ENCODE results near the gene CORO6.
A peak's percentile ranks its signal among the peaks of the same experiment; 100 is the strongest.

CORO6 gene

DNA sequence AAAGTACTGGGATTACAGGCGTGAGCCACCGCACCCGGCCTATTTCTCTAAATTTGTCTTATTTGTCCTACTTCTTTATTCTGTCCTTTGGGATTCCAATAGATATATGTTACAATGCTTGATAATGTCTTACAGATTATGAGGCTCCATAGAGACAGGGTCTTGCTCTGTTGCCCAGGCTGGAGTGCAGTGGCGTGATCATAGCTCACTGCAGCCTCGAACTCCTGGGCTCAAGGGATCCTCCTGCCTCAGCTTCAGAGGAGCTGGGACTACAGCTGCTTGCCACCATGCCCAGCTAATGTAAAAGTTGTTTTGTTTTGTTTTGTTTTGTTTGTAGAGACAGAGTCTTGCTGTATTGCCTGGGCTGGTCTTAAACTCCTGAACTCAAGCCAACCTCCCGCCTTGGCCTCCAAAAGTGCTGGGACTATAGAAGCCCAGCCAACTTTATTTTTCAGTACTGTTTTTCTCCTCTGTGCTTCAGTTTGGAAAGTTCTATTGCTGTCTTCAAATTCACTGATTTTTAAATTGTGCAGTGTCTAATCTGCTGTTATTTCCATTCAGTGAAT is 19.5 kb downstream of the CORO6 start:
- no peak for DNase-seq
- H3K4me3 ChIP-seq (ENCODE audit: insufficient read depth, low read depth, low read length, poor library complexity, severe bottlenecking), result no peak overlapping the region
- H3K4me1 ChIP-seq (ENCODE audit: control insufficient read depth, insufficient read depth, low read length, poor library complexity, severe bottlenecking), result no peaks in the 10 kb centered on the region
- no peaks in the 10 kb centered on the region for H3K9me3 ChIP-seq (ENCODE audit: control insufficient read depth, low read length)
- H3K27ac ChIP-seq (ENCODE audit: insufficient read depth, low read length, poor library complexity, severe bottlenecking), result no peak overlapping the region
- no peaks in the 10 kb centered on the region for H3K27me3 ChIP-seq (replicated peaks; ENCODE audit: control insufficient read depth, insufficient read depth, low read length, poor library complexity, severe bottlenecking)
- no peaks in the 10 kb centered on the region for H3K36me3 ChIP-seq (ENCODE audit: control insufficient read depth, insufficient read depth, low read length)

DNA sequence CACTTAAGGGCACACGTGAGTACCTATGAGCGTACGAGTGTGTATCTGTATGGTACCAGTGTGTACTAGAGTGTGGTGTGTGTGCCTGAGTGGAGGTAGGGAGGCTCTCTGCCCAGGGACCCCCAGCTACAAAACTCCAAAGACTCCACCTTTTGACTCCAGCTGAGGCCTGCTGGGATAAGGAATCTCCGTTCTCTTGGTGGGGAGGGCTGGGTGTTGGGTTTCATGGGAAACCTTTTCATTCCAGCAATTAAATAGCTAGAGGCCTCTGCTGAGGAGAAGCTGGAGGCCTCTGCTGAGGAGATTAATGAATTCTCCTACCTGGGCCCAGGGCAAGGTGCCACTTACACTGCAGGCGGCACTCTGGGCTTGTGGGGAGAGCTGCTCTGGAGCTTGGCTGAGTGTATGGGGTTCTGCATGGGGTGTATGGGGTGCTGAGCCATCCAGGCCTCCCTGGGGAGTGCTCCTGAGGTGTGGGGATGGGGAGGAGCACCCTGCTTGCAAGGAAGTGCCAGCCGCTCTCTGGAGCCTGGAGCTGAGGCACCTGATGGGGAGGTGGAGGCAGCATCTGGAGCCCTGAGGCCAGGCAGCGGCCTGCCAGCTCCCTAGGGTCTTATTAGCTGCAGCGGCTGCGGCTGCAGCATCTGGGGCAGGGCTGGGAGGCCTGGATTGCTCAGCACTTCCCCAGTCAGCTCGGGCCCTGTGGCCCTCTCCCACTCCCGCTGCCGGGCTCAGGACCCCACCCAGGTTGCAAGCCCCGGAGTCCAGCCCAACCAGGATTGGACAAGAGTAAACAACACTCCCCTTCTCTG is 25.1 kb downstream of the CORO6 start:
- H3K27me3 ChIP-seq (replicated peaks; ENCODE audit: control insufficient read depth, insufficient read depth, low read length, poor library complexity, severe bottlenecking), result no peaks in the 10 kb centered on the region
- H3K27ac ChIP-seq (ENCODE audit: insufficient read depth, low read length, poor library complexity, severe bottlenecking), result no peak overlapping the region
- no peak overlapping the region for H3K4me3 ChIP-seq (ENCODE audit: insufficient read depth, low read depth, low read length, poor library complexity, severe bottlenecking)
- no peaks in the 10 kb centered on the region for H3K36me3 ChIP-seq (ENCODE audit: control insufficient read depth, insufficient read depth, low read length)
- H3K4me1 ChIP-seq (ENCODE audit: control insufficient read depth, insufficient read depth, low read length, poor library complexity, severe bottlenecking), result peaks cover 5% of the 10 kb centered on the region
- H3K9me3 ChIP-seq (ENCODE audit: control insufficient read depth, low read length), result no peaks in the 10 kb centered on the region
- DNase-seq, result no peak

DNA sequence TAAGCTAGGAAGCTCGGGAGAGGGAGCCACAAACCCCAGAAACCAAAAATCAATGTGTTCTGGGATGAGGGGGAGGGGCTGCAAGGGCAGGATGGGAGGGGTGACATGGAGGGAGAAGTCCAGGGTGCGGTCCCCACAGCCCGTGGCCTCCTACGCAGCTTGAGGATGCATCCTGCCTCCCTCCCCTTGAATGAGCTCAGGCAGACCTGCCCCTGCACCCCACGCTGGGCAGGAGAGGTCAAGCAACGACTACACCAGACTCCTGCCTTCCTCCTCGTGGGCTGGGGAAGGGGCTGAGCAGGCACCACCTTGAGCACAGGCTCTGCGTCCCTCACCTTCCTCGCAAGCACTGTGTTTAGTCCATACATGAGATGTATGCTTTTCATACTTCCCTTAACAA is 25.9 kb downstream of the CORO6 start:
- no peak overlapping the region for H3K4me3 ChIP-seq (ENCODE audit: insufficient read depth, low read depth, low read length, poor library complexity, severe bottlenecking)
- H3K27ac ChIP-seq (ENCODE audit: insufficient read depth, low read length, poor library complexity, severe bottlenecking), result no peak overlapping the region
- H3K27me3 ChIP-seq (replicated peaks; ENCODE audit: control insufficient read depth, insufficient read depth, low read length, poor library complexity, severe bottlenecking), result no peaks in the 10 kb centered on the region
- no peak for DNase-seq
- peaks cover 13% of the 10 kb centered on the region for H3K4me1 ChIP-seq (ENCODE audit: control insufficient read depth, insufficient read depth, low read length, poor library complexity, severe bottlenecking)
- no peaks in the 10 kb centered on the region for H3K36me3 ChIP-seq (ENCODE audit: control insufficient read depth, insufficient read depth, low read length)
- H3K9me3 ChIP-seq (ENCODE audit: control insufficient read depth, low read length), result no peaks in the 10 kb centered on the region

DNA sequence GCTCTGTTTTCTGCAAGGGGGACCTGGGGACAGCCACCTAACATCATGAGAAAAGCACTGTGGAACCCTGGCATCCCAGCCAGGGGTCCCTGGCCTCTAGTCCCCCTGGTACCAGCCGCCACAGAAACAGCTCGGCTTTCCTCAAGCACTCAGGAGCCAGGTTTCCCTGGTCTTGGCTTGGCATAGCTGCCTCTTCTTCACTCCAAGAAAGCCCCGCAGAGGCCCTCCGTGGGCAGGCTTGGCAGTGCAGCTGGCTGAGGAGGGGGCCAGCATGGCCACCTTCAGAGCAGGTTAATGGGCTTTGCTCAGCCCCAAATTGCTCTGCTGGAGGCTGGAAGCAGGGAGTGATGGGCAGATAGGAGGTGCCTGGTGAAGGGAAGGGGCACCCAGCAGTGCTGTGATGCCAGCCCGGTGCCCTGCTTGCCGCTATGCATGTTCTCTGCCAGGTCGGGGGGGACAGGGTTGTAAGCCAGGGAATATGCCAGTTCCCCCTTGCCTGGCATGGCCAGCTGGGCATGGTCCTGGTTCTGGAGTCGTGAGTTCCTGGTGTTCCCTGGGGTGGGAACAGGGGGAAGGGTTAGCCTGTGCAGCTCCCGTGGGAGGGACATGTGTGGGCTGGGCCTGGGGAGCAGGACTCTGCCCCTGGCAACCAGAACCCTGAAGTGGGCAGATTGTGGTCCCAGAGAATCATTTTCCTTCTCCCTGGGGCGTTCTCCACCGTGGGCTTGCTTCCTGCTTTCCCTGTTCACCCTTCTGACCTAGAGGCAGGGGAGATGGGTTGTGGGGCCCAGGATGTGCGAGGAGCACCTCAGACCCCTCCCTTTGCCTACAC is 26.6 kb downstream of the CORO6 start:
- H3K27ac ChIP-seq (ENCODE audit: insufficient read depth, low read length, poor library complexity, severe bottlenecking), result no peak overlapping the region
- peaks cover 19% of the 10 kb centered on the region for H3K4me1 ChIP-seq (ENCODE audit: control insufficient read depth, insufficient read depth, low read length, poor library complexity, severe bottlenecking)
- no peak for DNase-seq
- H3K27me3 ChIP-seq (replicated peaks; ENCODE audit: control insufficient read depth, insufficient read depth, low read length, poor library complexity, severe bottlenecking), result no peaks in the 10 kb centered on the region
- no peak overlapping the region for H3K4me3 ChIP-seq (ENCODE audit: insufficient read depth, low read depth, low read length, poor library complexity, severe bottlenecking)
- H3K36me3 ChIP-seq (ENCODE audit: control insufficient read depth, insufficient read depth, low read length), result no peaks in the 10 kb centered on the region
- no peaks in the 10 kb centered on the region for H3K9me3 ChIP-seq (ENCODE audit: control insufficient read depth, low read length)

DNA sequence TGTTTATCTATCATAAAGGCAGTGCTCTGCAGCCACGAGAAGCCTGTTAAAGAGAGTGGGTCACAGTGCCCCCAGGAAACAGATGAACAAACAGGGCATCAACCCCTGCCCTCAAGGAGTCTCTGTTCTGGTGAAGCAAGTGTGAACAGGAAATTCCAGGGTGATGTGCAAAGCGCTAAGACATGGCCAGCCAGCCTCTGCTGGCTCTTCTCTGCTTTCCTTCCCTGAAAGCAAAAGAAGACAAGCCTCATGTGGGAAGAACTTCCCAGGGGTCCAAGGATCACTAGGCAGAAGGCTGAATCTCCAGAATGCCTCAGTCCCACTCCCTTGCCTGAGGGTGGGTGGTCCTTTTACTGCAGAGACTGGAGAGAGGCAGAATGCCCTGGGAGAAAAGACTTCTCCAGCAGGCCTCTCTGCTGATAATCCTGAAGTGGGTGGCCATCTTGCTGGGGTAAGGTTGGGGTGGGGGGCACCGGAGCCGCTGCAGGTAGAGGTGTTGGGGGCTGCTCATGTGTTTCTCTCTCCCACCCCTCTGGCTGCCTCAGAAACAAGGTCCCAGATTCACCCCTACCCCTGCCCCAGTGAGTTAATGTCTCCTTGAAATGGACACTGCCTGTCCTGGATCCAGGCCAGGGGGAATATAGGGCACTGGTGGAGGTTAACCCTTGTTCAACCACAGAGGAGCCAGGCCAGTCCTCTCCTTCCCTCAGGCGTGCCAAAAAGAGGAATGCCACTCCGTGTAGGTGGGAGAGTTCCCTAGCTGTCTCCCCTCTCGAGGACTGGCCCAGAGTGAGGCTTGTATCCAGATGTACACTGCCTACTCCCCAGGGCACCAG is 27.4 kb downstream of the CORO6 start:
- Histone ChIP-seq H3K27me3 (replicated peaks; ENCODE audit: control insufficient read depth, insufficient read depth, low read length, poor library complexity, severe bottlenecking) (no peaks in the 10 kb centered on the region), H3K27ac (ENCODE audit: insufficient read depth, low read length, poor library complexity, severe bottlenecking) (no peak overlapping the region), H3K9me3 (ENCODE audit: control insufficient read depth, low read length) (no peaks in the 10 kb centered on the region), H3K36me3 (ENCODE audit: control insufficient read depth, insufficient read depth, low read length) (no peaks in the 10 kb centered on the region), H3K4me3 (ENCODE audit: insufficient read depth, low read depth, low read length, poor library complexity, severe bottlenecking) (no peak overlapping the region), H3K4me1 (ENCODE audit: control insufficient read depth, insufficient read depth, low read length, poor library complexity, severe bottlenecking) (peaks cover 28% of the 10 kb centered on the region)
- DNase-seq, result no peak

DNA sequence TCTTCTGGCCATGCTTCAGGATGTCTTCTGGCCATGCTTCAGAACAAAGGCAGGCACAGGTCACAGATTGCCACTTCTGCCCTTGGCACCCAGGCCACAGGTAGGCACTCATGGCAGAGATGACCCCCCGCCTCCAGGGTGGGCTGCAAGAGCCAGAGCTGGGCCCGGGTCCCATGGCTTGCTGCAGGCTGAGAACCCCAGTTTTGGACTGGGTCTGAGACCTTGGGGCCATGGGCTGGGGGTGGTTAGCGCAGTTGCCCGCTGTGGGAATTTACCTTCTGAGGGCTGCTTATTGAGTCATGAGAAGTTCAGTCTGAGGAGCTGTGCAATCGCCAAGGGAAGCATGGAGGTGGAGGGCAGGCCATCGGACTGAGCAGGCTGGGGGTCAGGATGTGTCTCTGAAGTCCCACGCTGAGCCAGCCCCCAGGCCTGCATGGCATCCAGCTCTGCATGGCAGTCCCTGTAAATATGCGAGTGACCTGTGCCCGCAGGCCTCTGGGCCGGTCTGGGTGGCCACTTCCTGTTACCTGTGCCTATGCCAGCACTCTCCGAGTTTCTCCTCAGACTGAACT is 28.1 kb downstream of the CORO6 start:
- Histone ChIP-seq H3K9me3 (ENCODE audit: control insufficient read depth, low read length) (no peaks in the 10 kb centered on the region), H3K27ac (ENCODE audit: insufficient read depth, low read length, poor library complexity, severe bottlenecking) (no peak overlapping the region), H3K36me3 (ENCODE audit: control insufficient read depth, insufficient read depth, low read length) (no peaks in the 10 kb centered on the region), H3K4me1 (ENCODE audit: control insufficient read depth, insufficient read depth, low read length, poor library complexity, severe bottlenecking) (peaks cover 34% of the 10 kb centered on the region), H3K4me3 (ENCODE audit: insufficient read depth, low read depth, low read length, poor library complexity, severe bottlenecking) (no peak overlapping the region), H3K27me3 (replicated peaks; ENCODE audit: control insufficient read depth, insufficient read depth, low read length, poor library complexity, severe bottlenecking) (no peaks in the 10 kb centered on the region)
- no peak for DNase-seq

DNA sequence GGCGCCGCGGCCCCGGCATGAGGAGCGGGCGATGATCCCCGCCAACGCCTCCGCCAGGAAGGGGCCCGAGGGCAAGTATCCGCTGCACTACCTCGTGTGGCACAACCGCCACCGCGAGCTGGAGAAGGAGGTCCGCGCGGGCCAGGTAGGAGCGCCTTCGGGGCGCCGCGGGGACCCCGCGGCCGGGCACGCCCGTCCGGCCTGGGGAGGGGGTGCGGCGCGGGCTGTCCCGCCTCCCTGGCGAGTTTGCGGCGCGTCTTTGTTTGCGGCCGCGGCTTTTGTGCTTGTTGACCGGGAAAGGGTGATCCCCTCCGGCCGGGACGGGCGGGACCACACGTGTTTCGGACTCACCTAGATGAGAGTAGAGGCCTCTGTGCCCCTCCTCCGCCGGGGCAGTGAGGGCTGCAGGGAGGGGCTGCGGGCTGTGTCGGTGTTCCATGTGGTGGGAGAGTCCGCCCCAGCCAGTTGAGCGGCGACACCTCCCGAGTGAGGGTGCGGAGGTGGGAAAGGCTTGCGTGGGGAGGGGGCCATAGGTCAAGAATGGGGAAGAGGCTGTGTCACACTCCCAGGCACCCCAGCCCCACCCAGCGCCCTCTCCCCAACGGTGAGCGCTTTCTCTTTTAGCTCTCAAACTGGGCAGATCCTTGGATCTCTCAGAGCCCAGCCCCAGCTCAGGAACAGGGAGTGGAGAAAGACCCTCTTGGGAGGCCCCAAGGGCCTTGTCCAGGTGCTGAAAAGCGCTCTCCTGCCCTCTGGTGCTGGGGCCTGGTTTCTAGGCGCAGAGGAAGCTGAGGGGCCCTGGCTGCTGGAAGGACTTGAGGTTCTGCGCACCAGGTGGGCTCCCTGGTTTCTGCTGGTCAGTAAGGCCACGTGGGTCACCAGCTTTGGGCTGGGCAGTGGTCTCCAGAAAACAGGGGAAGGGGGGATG is 28.9 kb downstream of the CORO6 start:
- H3K27me3 ChIP-seq (replicated peaks; ENCODE audit: control insufficient read depth, insufficient read depth, low read length, poor library complexity, severe bottlenecking), result no peaks in the 10 kb centered on the region
- peak overlapping the region; percentile 52 for H3K4me3 ChIP-seq (ENCODE audit: insufficient read depth, low read depth, low read length, poor library complexity, severe bottlenecking)
- peaks cover 34% of the 10 kb centered on the region for H3K4me1 ChIP-seq (ENCODE audit: control insufficient read depth, insufficient read depth, low read length, poor library complexity, severe bottlenecking)
- no peak for DNase-seq
- H3K36me3 ChIP-seq (ENCODE audit: control insufficient read depth, insufficient read depth, low read length), result no peaks in the 10 kb centered on the region
- no peaks in the 10 kb centered on the region for H3K9me3 ChIP-seq (ENCODE audit: control insufficient read depth, low read length)
- H3K27ac ChIP-seq (ENCODE audit: insufficient read depth, low read length, poor library complexity, severe bottlenecking), result no peak overlapping the region

DNA sequence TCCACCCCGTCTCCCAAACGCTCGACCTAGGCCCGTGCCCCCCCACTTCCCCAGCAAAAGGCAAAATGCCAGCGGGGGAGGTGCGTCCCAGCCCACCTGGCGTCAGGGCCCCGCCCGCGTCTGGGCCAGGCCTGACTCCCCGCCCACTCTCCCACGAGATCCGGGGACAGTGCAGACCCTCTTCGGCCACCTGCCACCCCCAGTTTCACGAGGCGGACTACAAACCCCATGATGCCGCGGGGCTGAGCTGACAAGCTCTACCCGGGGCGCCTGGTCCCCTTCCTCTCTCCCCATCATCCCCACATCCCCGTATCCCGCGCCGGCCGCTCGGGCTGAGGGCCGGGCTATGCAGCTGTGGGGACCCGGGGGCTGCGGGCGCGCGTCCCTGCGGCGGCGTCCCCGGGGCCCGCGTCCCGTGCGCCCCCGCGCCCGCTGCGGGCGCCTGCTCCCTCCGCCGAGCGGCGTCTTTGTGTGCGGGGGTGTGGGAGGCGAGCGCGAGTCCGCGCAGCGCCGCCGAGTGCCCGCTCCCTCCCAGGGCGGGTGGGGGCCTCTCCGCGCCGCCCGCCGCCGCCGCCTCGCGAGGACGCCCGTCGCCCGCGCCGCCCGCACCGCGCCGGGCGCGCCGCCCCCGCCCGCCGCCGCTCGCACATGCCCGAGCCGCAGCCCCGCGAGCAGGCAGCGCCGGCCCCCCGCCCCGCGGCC is 29.7 kb downstream of the CORO6 start, which contains the start of gene ANKRD13B:
ANKRD13B (plus strand) TSS at position 283 of the 702 bp plus-strand sequence. CDS start 490 bp downstream, outside the sequence.
- H3K4me3 ChIP-seq (ENCODE audit: insufficient read depth, low read depth, low read length, poor library complexity, severe bottlenecking), result peak within 1 kb of the TSS; percentile 76
- H3K4me1 ChIP-seq (ENCODE audit: control insufficient read depth, insufficient read depth, low read length, poor library complexity, severe bottlenecking), result peaks cover 42% of the 10 kb centered on the region
- no peaks in the 10 kb centered on the region for H3K36me3 ChIP-seq (ENCODE audit: control insufficient read depth, insufficient read depth, low read length)
- DNase-seq, result no peak
- no peaks in the 10 kb centered on the region for H3K9me3 ChIP-seq (ENCODE audit: control insufficient read depth, low read length)
- no peaks in the 10 kb centered on the region for H3K27me3 ChIP-seq (replicated peaks; ENCODE audit: control insufficient read depth, insufficient read depth, low read length, poor library complexity, severe bottlenecking)
- H3K27ac ChIP-seq (ENCODE audit: insufficient read depth, low read length, poor library complexity, severe bottlenecking), result no peak within 1 kb of the TSS
